Suppressor macrophage (primary cell): ENCODE results near the gene FKBP2.

Experiments
- DNase-seq, 4 experiments: peaks; one replicate each; pipeline ENCODE4 v3.0.0-alpha.2; 2020 to 2022

FKBP2 gene

DNA sequence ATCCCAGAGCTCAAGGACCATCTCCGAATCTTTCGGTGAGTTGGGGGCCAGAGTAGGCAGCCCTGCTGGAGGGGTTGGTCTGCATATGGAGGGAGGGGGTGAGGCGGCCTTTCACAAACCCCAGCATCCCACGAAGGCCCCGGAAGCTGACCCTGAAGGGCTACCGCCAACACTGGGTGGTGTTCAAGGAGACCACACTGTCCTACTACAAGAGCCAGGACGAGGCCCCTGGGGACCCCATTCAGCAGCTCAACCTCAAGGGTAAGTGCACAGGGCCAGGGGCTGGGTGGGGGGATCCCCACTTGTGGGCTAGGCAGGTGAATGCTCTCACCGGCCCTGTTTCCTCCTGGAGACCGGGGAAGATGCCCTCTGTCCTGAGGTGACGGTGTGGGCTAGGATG, 21.1 kb upstream of the FKBP2 start:
- no peak for DNase-seq

DNA sequence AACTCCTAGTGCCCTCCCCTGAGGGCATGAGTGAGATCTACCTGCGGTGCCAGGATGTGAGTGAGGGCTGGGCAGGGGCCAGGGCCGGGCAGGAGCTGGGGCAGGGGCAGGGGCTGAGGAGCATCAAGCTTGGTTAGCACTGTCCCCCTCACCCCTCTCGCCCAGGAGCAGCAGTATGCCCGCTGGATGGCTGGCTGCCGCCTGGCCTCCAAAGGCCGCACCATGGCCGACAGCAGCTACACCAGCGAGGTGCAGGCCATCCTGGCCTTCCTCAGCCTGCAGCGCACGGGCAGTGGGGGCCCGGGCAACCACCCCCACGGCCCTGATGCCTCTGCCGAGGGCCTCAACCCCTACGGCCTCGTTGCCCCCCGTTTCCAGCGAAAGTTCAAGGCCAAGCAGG, 20.6 kb upstream of the FKBP2 start:
- no peak for DNase-seq

DNA sequence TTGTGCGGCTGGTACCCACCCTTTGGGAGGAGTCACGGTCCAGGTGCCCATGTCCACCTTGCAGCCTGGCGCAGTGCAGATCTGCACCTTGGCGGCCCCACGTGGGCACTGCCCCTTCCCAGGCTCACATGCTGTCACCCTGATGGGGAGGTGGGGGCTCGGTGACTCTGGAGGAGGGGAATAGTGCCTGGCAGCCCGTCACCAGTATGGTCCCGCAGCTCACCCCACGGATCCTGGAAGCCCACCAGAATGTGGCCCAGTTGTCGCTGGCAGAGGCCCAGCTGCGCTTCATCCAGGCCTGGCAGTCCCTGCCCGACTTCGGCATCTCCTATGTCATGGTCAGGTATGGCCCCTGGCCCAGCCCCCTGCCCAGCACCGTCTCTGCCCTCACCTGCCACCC, 20.1 kb upstream of the FKBP2 start:
- DNase-seq: no peak

DNA sequence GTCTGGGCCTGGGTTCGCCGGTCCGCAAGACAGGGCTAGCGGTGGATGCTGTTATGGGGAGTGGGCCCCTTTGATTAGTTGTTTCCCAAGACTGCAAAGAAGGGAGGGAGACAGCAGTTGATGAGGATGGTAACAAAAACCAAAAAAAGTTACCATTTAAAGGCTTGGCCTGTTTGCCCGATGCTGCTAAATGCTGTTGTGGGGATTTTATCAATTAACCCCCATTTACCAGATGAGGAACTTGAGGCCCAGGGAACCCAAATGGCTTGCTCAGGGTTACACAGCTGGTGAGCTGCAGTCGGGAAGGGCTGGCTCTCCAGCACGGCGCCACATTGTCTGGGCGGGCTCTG, 18.3 kb upstream of the FKBP2 start:
- DNase-seq: no peak

DNA sequence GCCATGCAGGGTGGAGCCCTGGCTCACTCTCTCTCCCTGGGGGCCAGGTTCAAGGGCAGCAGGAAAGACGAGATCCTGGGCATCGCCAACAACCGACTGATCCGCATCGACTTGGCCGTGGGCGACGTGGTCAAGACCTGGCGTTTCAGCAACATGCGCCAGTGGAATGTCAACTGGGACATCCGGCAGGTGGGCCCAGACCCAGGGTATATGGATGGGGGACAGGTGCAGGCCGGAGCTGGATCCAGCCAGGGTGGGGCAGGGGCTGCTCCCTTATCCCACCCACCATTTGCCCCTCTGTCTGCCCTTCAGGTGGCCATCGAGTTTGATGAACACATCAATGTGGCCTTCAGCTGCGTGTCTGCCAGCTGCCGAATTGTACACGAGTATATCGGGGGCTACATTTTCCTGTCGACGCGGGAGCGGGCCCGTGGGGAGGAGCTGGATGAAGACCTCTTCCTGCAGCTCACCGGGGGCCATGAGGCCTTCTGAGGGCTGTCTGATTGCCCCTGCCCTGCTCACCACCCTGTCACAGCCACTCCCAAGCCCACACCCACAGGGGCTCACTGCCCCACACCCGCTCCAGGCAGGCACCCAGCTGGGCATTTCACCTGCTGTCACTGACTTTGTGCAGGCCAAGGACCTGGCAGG, 17.8 kb upstream of the FKBP2 start:
- DNase-seq: no peak

DNA sequence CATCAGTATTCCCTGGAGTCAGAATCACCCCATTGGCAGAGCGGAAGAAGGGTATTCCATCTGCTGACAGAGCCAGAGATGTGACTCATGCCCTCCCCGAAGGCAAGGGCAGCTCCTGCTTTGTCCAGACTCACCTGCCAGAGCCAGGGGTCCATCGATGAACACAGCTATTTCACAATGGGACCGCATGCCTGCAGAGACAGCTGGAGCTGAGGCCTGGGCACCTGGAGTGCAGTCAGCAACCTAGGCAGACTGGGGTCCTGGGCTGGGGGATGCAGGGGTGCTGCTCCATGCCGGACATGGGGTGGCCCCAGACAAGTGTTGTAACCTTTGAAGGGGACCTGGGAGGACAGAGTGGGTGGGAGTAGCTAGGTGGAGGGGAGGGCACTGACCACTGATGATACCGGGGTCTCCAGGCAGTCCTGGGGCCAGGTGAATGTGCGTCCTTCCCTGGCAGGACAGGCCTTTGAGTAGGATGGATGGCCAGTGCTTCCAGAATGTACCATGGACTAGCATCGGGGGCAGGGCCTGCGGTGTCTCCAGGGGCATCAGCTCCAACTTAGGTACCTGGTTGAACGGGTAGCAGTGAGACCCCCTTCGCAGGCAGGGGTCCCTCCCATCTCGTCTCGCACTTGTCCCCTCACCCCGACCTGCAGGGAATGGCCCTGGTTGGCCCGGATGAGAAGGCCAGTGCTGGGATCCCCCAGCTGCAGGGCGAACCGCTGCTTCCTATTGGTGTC, 16.6 kb upstream of the FKBP2 start:
- peak in 1 of 4 experiments; percentile 31 for DNase-seq

DNA sequence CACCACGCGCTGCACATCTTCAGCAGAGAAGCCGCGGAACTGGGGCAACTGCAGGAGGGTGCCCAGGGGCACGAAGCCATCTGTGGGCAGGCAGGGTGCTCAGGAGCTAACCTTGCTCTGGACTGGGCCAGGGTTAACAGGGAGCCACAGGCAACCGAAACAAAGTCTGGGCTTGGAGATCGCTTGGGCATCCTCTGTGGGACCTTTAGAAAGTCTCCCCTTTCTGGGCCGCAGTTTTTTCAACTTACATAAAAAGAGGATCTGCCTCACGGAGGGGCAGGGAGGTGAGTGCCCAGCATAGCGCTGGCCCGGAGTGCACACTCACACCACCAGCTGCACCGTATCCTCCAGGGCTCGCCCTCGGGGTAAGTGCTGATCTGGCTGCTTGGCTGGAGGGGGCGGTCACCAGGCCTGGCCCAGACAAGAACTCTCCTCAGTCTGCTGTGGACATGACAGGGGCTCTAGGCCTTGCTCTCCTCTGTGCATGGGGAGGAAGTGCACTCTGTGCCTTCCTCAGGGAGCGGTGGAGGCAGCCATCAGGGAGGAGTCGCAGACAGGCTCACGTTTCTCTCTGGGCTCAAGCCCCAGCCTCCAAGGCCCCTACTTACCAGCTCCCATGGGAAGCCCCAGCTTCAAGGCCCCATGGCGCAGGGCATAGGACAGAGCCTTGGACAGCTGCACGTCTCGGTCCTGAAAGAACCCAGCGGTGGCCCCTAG, 15.8 kb upstream of the FKBP2 start:
- DNase-seq: peak; percentile 44 to 68 (median 58)

DNA sequence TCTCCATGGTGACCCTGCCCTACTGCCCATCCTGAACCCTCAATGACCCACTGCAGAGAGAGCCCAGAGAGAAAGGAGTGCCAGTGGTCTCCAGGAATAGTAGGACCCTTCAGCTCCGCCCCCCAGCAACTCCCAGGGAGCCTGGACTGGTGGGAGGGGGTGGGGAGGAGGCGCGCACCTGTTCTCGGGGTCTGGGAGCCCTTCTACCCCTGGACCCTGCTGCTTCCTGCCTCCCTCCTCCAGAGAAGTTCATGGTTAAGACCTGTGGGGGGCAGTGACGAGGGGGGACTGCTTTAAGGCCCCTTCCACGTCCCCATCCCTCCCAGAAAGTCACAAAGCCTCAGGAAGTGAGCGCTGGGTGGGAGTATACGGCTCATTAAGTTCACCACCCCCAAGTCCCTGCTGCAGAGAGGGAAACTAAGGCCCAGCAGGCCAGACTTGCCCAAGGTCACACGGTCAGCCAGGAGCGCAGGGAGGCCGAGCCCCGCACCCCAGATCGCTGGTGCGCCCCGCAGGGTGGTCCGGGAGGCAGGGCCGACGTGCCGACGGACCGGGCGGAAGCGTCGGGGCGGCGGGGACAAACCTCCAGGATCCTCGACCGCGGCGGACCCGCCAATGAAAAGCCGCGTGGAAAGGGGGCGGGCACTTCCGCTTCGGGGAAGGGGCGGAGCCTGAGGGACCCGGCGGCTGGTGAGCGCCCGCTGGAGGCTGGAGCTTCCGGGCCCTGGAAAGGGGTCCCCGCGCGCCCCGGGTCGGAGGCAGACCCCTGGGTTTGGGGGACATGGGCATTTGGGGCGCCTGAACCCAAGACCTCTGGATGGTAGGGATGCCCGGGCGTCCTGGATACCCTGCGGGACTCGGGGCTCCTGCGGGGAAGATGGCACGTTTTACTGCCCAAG, 15.0 kb upstream of the FKBP2 start, which contains the start of the genes NUDT22 and TRPT1:
TSS of gene NUDT22 (plus strand) at position 667 of the 899 bp plus-strand sequence. CDS start 379 bp downstream, outside the sequence.
TSS of gene TRPT1 (minus strand) at position 579 of the 899 bp plus-strand sequence. CDS start at position 253, 326 bp downstream.
- DNase-seq: peak; percentile 93 to 97 (median 94)

DNA sequence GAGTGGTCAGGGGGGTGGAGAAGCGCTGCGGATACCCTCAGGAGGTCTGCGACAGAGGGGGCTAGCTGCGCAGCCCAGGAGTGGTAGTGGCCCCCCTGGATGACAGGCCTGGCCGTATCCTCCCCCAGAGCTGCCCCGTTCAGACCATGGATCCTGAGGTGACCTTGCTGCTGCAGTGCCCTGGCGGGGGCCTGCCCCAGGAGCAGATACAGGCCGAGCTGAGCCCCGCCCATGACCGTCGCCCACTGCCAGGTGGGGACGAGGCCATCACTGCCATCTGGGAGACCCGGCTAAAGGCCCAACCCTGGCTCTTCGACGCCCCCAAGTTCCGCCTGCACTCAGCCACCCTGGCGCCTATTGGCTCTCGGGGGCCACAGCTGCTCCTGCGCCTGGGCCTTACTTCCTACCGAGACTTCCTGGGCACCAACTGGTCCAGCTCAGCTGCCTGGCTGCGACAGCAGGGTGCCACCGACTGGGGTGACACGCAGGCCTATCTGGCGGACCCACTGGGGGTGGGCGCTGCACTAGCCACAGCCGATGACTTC, 14.3 kb upstream of the FKBP2 start:
- DNase-seq: peak; percentile 79 to 92 (median 89)

DNA sequence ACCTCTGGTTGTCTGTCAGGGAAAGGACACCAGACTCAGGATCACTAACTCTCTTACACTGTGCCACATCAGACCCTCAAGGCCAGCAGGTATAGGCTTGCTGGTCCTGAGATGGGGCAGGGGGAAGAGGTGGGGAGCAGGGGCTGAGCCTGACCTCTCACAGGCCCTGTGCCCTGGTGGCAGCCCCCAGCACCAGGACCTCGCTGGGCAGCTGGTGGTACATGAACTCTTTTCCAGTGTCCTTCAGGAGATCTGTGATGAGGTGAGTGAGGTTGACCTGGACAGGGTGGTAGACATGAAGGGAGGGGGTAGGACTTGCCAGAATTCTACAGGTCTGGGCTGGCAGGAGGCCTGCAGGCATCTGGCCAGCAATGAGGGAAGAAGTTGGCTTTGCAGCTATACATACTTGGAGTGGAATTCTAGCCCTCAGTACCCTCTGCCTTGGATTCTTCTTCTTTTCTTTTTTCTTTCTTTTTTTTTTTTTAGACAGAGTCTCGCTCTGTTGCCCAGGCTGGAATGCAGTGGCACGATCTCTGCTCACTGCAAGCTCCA, 13.4 kb upstream of the FKBP2 start:
- no peak for DNase-seq

DNA sequence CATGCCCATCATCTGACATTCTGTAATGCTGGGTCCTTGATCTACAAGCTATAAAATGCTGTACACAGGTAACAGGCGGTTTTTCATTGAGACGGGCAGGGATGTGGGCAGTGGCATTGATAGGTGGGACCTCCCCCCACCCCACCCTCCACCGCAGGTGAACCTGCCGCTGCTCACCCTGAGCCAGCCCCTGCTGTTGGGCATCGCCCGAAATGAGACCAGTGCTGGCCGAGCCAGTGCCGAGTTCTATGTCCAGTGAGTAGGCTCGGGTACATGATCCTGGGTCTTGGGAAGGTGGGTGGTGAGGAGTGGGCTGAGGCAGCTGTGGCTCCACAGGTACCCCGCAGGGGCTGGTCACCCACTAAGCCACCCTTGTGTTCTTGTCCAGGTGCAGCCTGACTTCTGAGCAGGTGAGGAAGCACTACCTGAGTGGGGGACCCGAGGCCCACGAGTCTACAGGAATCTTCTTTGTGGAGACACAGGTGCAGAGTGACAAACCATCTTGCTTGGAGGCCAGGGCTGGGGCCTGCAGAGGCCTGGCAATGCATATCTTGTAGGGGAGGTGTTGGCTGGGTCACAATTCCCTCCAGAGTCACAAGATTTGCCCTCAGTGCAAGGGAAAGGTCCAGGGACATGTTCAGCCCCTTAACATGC, 11.7 kb upstream of the FKBP2 start:
- DNase-seq: no peak

DNA sequence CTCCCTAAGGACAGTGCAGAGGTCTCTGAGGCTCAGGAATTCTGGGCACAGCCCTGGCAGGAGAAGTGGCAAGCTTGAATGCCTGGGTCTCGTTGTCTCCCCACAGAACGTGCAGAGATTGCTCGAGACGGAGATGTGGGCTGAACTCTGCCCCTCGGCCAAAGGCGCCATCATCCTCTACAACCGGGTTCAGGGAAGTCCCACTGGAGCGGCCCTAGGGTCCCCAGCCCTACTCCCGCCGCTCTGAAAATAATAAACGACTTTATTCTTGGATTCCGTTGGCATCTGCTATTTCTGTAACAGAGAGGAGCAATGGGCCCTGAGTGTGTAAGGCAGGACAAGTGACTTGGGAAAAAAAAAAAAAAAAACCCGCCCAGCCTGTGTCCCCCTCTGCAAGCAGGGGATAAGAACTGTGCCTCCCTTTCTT, 11.1 kb upstream of the FKBP2 start:
- DNase-seq: no peak

DNA sequence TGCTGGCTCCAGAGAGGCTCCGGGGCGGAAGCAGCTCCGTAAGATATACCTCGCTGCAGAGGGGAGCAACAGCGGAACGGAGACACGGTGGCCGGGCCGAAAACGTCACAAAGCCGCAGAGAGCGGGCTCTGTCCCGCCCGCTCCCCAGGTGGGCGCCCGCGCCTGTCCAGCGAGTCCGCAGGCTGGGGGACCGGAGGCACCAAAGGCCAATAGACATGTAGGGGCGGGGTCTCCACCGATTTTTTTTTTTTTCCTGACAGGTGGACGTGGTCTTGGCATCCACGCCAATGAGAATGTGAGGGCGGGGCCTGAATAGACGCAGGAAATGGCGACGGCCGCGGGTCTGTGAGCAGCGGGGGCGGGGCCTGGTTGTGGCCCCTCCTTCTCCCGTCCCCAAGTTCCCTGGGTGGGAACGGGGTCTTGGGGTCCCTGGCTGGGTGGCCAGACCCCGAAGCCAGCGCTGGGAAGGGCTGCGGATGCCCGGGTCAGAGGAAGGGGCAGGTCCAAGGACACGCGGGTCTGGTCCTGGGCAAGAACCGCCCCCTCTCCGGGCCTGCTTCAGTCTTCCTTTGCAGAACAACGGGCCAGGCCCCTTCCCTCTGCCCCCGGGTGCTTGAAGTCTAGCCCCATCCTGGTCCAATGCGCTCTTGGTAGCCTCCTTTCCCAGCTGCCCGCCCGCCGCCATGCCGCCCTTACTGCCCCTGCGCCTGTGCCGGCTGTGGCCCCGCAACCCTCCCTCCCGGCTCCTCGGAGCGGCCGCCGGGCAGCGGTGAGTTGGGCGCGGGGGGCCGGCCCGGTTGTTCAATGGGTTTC, 10.5 kb upstream of the FKBP2 start, which contains the start of gene DNAJC4:
TSS of gene DNAJC4 (plus strand) at position 378 of the 814 bp plus-strand sequence. CDS start at position 685, 307 bp downstream.
- peak; percentile 71 to 90 (median 86) for DNase-seq

DNA sequence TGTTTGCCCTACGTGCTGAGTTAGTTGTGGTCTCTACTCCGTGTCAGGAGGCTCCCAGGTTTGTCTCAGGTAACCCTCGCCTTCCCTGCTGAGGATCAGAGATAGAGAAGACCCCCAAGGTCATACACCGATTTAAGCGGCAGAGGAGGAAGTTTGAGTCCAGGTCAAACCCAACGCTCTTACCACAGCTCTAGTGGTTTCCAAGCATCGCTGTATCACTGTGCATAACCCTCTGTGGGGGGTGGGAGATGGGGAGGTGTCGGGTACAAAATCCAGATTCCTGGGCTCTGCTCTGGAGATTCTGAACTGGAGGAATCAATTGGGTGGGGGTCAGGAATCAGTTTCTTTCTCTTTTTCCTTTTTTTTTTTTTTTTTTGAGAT, 9.9 kb upstream of the FKBP2 start:
- no peak for DNase-seq

DNA sequence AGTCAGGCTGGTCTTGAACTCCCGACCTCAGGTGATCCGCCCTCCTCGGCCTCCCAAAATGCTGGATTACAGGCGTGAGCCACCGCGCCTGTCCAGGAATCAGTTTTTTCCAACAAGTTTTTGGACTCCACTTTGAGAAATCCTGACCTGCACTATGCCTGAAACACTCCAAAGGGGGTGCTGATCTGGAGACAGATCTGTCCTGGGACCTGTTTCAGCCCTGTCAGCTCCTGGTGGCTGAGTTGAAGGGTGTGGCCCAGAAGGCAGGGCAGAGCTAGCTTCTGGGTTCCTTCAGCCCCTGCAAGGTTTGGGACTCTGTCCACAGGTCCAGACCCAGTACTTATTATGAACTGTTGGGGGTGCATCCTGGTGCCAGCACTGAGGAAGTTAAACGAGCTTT, 9.3 kb upstream of the FKBP2 start:
- no peak for DNase-seq

DNA sequence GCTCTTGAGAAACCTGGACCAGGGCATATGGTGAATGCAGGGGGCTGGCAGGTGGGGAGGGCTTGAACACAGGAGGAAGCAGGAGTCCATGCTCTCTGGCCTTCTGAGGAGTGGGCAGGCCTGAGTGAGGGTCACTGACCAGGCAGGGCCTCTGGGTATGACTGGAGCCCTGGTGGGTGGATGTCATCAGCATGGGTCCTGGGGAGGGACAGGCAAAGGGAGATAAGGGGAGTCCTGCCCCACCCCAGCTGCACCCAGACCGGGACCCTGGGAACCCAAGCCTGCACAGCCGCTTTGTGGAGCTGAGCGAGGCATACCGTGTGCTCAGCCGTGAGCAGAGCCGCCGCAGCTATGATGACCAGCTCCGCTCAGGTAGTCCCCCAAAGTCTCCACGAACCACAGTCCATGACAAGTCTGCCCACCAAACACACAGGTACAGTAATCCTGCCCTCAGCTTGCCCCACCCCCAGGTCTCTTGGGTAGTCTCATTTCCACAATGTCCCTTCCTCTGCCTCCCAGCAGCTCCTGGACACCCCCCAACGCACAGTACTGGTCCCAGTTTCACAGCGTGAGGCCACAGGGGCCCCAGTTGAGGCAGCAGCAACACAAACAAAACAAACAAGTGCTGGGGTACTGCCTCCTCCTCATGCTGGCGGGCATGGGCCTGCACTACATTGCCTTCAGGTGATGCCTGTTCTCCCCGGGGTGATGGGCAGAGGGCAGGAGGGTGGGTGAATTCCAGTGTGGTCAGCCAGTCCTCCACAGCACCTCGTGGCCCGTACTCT, 8.5 kb upstream of the FKBP2 start:
- DNase-seq: no peak

DNA sequence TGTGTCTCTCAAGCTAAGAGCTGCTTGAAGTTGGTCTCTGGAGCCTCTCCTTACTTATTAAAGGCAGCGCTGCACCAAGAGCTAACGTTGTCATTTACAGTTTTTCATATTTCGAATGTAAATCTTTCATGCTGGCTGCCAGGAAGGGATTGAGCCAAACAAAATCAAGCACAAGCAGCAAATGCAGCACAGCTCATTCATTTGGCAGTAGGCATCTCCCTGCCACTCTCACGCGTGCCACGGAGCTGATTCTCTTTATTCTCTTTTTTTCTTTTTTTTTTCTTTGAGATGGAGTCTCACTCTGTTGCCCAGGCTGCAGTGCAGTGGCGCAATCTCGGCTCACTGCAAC, 8.0 kb upstream of the FKBP2 start:
- DNase-seq: no peak

DNA sequence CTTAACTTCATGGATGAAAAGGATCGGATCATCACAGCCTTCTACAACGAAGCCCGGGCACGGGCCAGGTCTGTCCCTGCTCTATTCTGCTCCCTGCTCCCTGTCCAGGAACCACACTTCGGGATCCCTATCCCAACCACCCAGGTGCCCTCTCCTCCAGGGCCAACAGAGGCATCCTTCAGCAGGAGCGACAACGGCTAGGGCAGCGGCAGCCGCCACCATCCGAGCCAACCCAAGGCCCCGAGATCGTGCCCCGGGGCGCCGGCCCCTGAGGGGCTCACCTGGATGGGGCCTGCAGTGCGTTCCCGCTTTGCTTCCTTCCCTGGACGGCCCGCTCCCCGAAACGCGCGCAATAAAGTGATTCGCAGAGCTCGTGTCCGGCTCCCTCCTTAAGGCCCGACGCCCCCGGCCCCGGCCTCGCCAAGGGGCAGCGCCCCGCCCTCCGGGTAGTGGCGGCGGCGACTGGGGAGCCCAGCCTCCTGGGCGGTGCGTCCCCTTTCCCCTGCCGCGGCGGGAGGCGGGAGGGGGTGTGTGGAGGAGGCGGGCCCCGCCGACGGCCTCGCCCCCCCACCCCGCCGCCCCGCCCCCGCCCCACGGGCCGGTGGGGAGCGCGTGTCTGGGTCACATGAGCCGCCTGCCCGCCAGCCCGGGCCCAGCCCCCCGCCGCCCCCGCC, 6.8 kb upstream of the FKBP2 start, which contains the start of gene VEGFB:
TSS of gene VEGFB (plus strand) at position 672 of the 674 bp plus-strand sequence. CDS start 250 bp downstream, outside the sequence.
- DNase-seq: peak; percentile 63 to 89 (median 76)
